Panc1 (cell line): ENCODE measurements around the gene MTF2. TPM values are rescaled to one million over a fixed set of nuclear protein-coding genes. Genes with fewer than 3 reads are reported as not detected.

Experiments
- ATAC-seq: fragments of 200-7000 bp; cut with Tn5 transposase; 2 replicates; pipeline ENCODE4 v1.9.1; 2020; ENCODE audit warnings: mild to moderate bottlenecking, moderate library complexity
- BruUV-seq: library from RNA; stranded (reverse); fragments of 400-500 nt; replicated peaks from 2 replicates; lab custom pipeline; 2021; lab: Mats Ljungman, UMichigan
- CTCF ChIA-PET: fragments of 300-600 bp; sonication (Branson Sonifier 250); formaldehyde crosslinking; loops from one replicate; lab custom pipeline; 2022; ENCODE audit warnings: antibody characterized with exemption; lab: Charles Lee
- POLR2A ChIA-PET: fragments of 300-600 bp; sonication (Branson Sonifier 250); formaldehyde crosslinking; loops from one replicate; lab custom pipeline; 2022; ENCODE audit warnings: antibody characterized with exemption; lab: Charles Lee
- DNase-seq: peaks from one replicate; pipeline ENCODE4 v3.0.0-alpha.2; 2010; ENCODE audit warnings: low read depth, low spot score
- H3K27ac ChIP-seq: 2 replicates; pipeline ENCODE4 v1.5.1; 2011; ENCODE audit warnings: mild to moderate bottlenecking, low read length, inconsistent platforms
- H3K27me3 ChIP-seq: fragments of 200-500 bp; sonication (Bioruptor generic); 2 replicates; pipeline ENCODE4 v1.6.0; 2014; ENCODE audit warnings: low read length, inconsistent platforms; ENCODE audit not compliant: control insufficient read depth, insufficient read depth
- H3K36me3 ChIP-seq: fragments of 200-500 bp; sonication (Bioruptor generic); 2 replicates; pipeline ENCODE4 v1.5.1; 2014; ENCODE audit warnings: inconsistent platforms, mild to moderate bottlenecking, low read length, moderate library complexity; ENCODE audit not compliant: control insufficient read depth, insufficient read depth
- H3K4me1 ChIP-seq: 2 replicates; pipeline ENCODE4 v1.5.1; 2011; ENCODE audit warnings: inconsistent platforms, mild to moderate bottlenecking, low read length, moderate library complexity; ENCODE audit not compliant: control insufficient read depth, insufficient read depth
- H3K4me3 ChIP-seq, 2 experiments: 2 replicates each; pipeline ENCODE4 v1.5.1; 2011 to 2012; ENCODE audit warnings: low read depth in 2 of 2, low read length in 2 of 2, mild to moderate bottlenecking in 2 of 2, inconsistent platforms in 1 of 2, moderate library complexity in 1 of 2
- H3K9me3 ChIP-seq: fragments of 200-500 bp; sonication (Bioruptor generic); 2 replicates; pipeline ENCODE4 v1.5.1; 2014; ENCODE audit warnings: low read depth, mild to moderate bottlenecking, inconsistent platforms, low read length, moderate library complexity; ENCODE audit not compliant: control insufficient read depth, insufficient read depth
- CTCF ChIP-seq: fragments of 450-650 bp; IDR thresholded peaks from 2 replicates; pipeline ENCODE4 v1.5.1; 2017; ENCODE audit warnings: mild to moderate bottlenecking
- POLR2AphosphoS5 ChIP-seq: IDR thresholded peaks from 2 replicates; pipeline ENCODE4 v1.6.1; 2012; ENCODE audit warnings: mild to moderate bottlenecking, low read depth, low read length, moderate library complexity
- REST ChIP-seq, 2 experiments: IDR thresholded peaks; 2 replicates each; pipeline ENCODE4 v1.6.1; 2011 to 2012; ENCODE audit warnings: low read depth in 2 of 2, control low read depth in 1 of 2, low read length in 1 of 2, mild to moderate bottlenecking in 1 of 2, moderate library complexity in 1 of 2; ENCODE audit not compliant: insufficient read depth in 1 of 2
- SIN3A ChIP-seq: IDR thresholded peaks from 2 replicates; pipeline ENCODE4 v1.6.1; 2012; ENCODE audit warnings: low read depth, mild to moderate bottlenecking, low read length, moderate library complexity, borderline replicate concordance; ENCODE audit not compliant: insufficient read depth
- TCF7L2 ChIP-seq: IDR thresholded peaks from 2 replicates; pipeline ENCODE4 v1.6.1; 2011; ENCODE audit warnings: mild to moderate bottlenecking, low read depth, low read length, inconsistent platforms
- in situ Hi-C: cut with HindIII; loops from 2 replicates; pipeline ENCODE4 v1.10.0; 2016; ENCODE audit warnings: low sequenced_read_pairs, low pct_unique_long_range_greater_than_20kb
- intact Hi-C: fragments of 100-400 bp; cut with micrococcal nuclease; formaldehyde crosslinking; loops from one replicate; pipeline ENCODE4 v1.10.0; 2022; ENCODE audit not compliant: unreplicated experiment
- total RNA-seq: library from RNA; stranded (reverse); gene quantifications from one replicate; pipeline ENCODE4 v1.2.1, GENCODE V29; 2021; ENCODE audit not compliant: unreplicated experiment

MTF2 gene
- total RNA-seq, 1 experiment from 2014 or later: 24.8 TPM

- in situ Hi-C loops: no loop called here
Observed at GRCh38 chr1:93031711-93032110, 47.4 kb upstream of the MTF2 start.

GRCh38 chr1:93033029-93033428 is 46.1 kb upstream of the MTF2 start:
- TF ChIP-seq REST (IDR thresholded peaks at IDR 0.05; ENCODE audit: insufficient read depth in 1 of 2, low read depth in 2 of 2, low read length in 1 of 2): no peak
- TF ChIP-seq TCF7L2: no peak
- TF ChIP-seq CTCF: no peak
- no peak for TF ChIP-seq SIN3A
- no peak for TF ChIP-seq POLR2AphosphoS5
- ChIA-PET POLR2A (no interaction called here), CTCF (no interaction called here)
- no peaks in the 10 kb centered on the region for H3K36me3 ChIP-seq
- intact Hi-C loops: no loop called here
- H3K4me1 ChIP-seq: no peaks in the 10 kb centered on the region
- no TSS peak for BruUV-seq
- DNase-seq: no peak
- in situ Hi-C loops: no loop called here
- no peak overlapping the region for H3K4me3 ChIP-seq
- no peaks in the 10 kb centered on the region for H3K9me3 ChIP-seq
- ATAC-seq: no peak
- H3K27ac ChIP-seq: no peak overlapping the region
- no peaks in the 10 kb centered on the region for H3K27me3 ChIP-seq

More at GRCh38 chr1:93031711-93032110, 47.4 kb upstream of the MTF2 start:
- no peak overlapping the region for H3K4me3 ChIP-seq
- intact Hi-C loops: no loop called here
- ATAC-seq (no peak), DNase-seq (no peak)
- CTCF ChIA-PET: no interaction called here
- H3K9me3 ChIP-seq: no peaks in the 10 kb centered on the region
- POLR2A ChIA-PET: no interaction called here
- no peaks in the 10 kb centered on the region for H3K36me3 ChIP-seq
- TF ChIP-seq TCF7L2 (no peak), SIN3A (no peak), REST (IDR thresholded peaks at IDR 0.05; ENCODE audit: insufficient read depth in 1 of 2, low read depth in 2 of 2, low read length in 1 of 2) (no peak), CTCF (no peak), POLR2AphosphoS5 (no peak)
- no peaks in the 10 kb centered on the region for H3K27me3 ChIP-seq
- no peak overlapping the region for H3K27ac ChIP-seq
- no TSS peak for BruUV-seq
- H3K4me1 ChIP-seq: no peaks in the 10 kb centered on the region
